Lower leg skin (tissue), 4 donors: ENCODE measurements around the gene NUDT4. TPM values are rescaled to one million over a fixed set of nuclear protein-coding genes. Genes with fewer than 3 reads are reported as not detected.
"Not testable (repeated sequence)": the region's sequence is repeated elsewhere in the genome, so short reads cannot be mapped to it uniquely, and the experiment has no call there.

Experiments
- DNase-seq, 2 donors: peaks; one replicate each; pipeline ENCODE4 v3.0.0-alpha.2; 2019; ENCODE audit warnings: low spot score in 2 of 2
- H3K4me3 ChIP-seq: fragments of 200-600 bp; sonication (generic); 2 replicates; pipeline ENCODE4 v1.5.1; 2017; ENCODE audit warnings: mild to moderate bottlenecking, low read depth; ENCODE audit not compliant: poor library complexity, severe bottlenecking
- POLR2A ChIP-seq, 2 donors: fragments of 450-650 bp; IDR thresholded peaks; one replicate each; pipeline ENCODE4 v1.6.1; 2016 to 2017; ENCODE audit warnings: antibody characterized with exemption in 2 of 2, mild to moderate bottlenecking in 1 of 2, moderate library complexity in 1 of 2
- WGBS, 2 donors: methylation state at CpG; one replicate each; pipeline ENCODE4 v1.1.5; 2018; 5-methylcytosine and 5-hydroxymethylcytosine counted together
- intact Hi-C: fragments of 100-400 bp; cut with DNase I; formaldehyde crosslinking; loops from one replicate; pipeline ENCODE4 v1.15.0; 2023; ENCODE audit warnings: low total_unique reads
- total RNA-seq, 4 donors: library from RNA; depleted of rRNA; stranded (reverse); fragments of >200 nt; gene quantifications; one replicate each; pipeline ENCODE4 v1.1.0, GENCODE V29; 2016
- TF ChIP-seq, protein P1 (sequence below), 3 donors: fragments of 450-650 bp; IDR thresholded peaks; one replicate each; pipeline ENCODE4 v1.5.1; 2016; ENCODE audit warnings: antibody characterized with exemption in 3 of 3, mild to moderate bottlenecking in 3 of 3, moderate library complexity in 2 of 3

Gene NUDT4
- total RNA-seq, 4 donors from 2014 or later: 24.7 to 62.8 (median 34.2) TPM

DNA sequence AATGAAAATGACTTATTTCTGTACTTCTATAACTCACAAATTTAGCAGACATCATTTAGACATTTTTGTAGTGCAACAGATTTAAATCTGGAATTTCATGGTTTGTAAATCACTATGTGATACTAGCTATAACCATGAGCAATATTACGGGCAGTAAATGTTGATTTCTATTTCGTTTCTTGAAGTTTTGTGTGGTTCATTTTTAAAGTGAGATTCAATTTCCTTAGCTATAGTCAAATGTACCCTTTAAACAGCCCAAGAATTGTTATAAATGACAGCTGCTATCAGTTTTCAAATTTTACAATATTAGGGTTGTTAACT, 30.2 kb downstream of the NUDT4 start:
- TF ChIP-seq, protein P1, sequence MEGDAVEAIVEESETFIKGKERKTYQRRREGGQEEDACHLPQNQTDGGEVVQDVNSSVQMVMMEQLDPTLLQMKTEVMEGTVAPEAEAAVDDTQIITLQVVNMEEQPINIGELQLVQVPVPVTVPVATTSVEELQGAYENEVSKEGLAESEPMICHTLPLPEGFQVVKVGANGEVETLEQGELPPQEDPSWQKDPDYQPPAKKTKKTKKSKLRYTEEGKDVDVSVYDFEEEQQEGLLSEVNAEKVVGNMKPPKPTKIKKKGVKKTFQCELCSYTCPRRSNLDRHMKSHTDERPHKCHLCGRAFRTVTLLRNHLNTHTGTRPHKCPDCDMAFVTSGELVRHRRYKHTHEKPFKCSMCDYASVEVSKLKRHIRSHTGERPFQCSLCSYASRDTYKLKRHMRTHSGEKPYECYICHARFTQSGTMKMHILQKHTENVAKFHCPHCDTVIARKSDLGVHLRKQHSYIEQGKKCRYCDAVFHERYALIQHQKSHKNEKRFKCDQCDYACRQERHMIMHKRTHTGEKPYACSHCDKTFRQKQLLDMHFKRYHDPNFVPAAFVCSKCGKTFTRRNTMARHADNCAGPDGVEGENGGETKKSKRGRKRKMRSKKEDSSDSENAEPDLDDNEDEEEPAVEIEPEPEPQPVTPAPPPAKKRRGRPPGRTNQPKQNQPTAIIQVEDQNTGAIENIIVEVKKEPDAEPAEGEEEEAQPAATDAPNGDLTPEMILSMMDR (IDR thresholded peaks at IDR 0.05): no peak
- no peak for TF ChIP-seq POLR2A (IDR thresholded peaks at IDR 0.05)
- DNase-seq: no peak
- H3K4me3 ChIP-seq: no peak overlapping the region
- WGBS, 2 donors: 89 to 95% methylated on average over 2 of the region's 2 CpGs
- intact Hi-C loops: no loop called here

GRCh38 chr12:93408813-93409212, 31.1 kb downstream of the NUDT4 start:
- DNase-seq: no peak
- TF ChIP-seq, protein P1 (IDR thresholded peaks at IDR 0.05): no peak
- TF ChIP-seq POLR2A (IDR thresholded peaks at IDR 0.05): no peak
- intact Hi-C loops: no loop called here
- no peak overlapping the region for H3K4me3 ChIP-seq

- 56% methylated on average over 4 of the region's 4 CpGs for WGBS, 2 donors
- DNase-seq, intact Hi-C loops, H3K4me3 ChIP-seq: not testable (repeated sequence)
Measured at GRCh38 chr12:93409343-93410187, 31.8 kb downstream of the NUDT4 start.

DNA sequence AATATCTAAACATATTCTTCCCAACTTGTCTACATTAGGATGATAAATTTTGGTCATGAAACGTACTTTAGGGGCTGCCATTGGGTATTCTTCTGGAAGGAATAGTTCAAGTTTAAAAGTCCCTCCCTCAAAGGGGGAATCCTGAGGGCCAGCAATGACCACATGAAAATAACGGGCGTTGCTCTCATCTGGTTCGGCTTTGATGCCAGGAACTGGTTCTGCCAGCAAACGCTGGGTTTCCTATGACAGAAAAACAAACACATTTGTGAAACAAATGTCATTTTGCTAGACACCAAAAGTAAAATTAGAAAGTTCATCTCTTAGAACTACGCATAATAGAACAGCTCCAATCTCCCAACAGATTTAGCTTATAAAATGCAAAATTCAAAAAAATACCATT, 33.3 kb downstream of the NUDT4 start:
- intact Hi-C loops, DNase-seq, H3K4me3 ChIP-seq: not testable (repeated sequence)
- WGBS, 2 donors: 43 to 56% methylated on average over 6 of the region's 6 CpGs

GRCh38 chr12:93412396-93412795, 34.7 kb downstream of the NUDT4 start:
- intact Hi-C loops, DNase-seq, H3K4me3 ChIP-seq: not testable (repeated sequence)
- WGBS, 2 donors: 83 to 87% methylated on average over 8 of the region's 8 CpGs

DNA sequence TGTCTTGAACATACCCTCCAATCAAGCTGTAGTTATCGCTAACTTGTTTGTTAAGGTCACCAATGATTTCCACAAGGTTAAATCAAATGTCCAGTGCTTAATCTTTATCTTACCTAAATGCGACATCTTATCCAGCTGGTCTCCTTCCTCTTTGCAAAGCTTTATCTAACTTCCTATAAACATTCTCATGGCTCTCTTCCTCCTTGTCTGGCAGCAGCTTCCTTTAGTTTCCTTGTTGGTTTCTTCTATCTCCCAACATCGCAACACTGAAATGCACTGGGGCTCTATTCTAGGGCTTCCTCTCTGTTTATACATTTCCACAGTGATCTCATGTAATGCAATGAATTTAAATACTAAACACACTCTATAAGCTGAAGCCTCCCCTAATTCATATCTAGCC, 35.3 kb downstream of the NUDT4 start:
- no peak overlapping the region for H3K4me3 ChIP-seq
- TF ChIP-seq, protein P1 (IDR thresholded peaks at IDR 0.05): no peak
- no peak for TF ChIP-seq POLR2A (IDR thresholded peaks at IDR 0.05)
- WGBS, 2 donors: 86 to 88% methylated on average over 3 of the region's 3 CpGs
- intact Hi-C loops: no loop called here
- DNase-seq: no peak

DNA sequence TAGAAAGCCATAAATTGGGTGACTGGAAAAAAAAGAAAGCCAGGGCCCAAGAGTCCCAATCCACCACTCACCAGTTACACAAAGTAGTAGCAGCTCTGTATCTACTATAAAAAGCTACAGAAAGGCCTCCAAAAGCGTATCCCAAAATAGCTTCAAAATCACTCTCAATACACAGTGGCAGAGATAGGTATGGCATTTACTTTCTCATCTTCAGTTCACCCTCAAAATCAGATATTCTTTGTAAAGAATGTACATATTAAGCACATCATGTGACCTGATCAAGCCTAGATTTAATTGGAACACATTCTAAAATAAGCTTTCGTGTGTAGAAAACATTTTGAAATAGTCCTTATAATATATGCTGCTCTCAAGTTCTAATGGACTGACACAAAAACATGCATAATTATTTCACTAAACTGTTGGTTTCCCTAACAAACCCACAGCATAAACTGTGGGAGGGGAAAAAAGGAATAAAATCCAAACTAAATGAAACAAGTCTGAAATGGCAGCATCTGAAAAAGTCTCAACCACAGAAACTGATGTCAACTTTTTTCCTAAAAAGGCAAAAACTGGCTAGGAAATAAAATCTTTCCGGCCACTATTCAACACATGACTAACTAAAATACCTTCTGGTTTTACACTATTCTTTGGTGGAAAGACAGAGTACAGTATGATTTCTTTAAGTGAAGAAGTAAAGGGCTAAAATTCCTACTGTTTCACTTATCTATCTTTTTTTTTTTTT, 38.2 kb downstream of the NUDT4 start:
- 63 to 67% methylated on average over 3 of the region's 3 CpGs for WGBS, 2 donors
- TF ChIP-seq, protein P1 (IDR thresholded peaks at IDR 0.05): no peak
- TF ChIP-seq POLR2A (IDR thresholded peaks at IDR 0.05): no peak
- no peak for DNase-seq
- no peak overlapping the region for H3K4me3 ChIP-seq
- intact Hi-C loops: no loop called here
